OCI-LY1 (cell line): ENCODE data around the gene ADAMTS18.

Experiments
- H2AFZ ChIP-seq: fragments of 200-600 bp; sonication (generic), shearing (Covaris generic); 2 replicates; pipeline ENCODE4 v1.6.0; 2014; ENCODE audit warnings: antibody characterized with exemption, mild to moderate bottlenecking, low read length
- H3F3A ChIP-seq: fragments of 200-600 bp; sonication (generic), shearing (Covaris generic); 2 replicates; pipeline ENCODE4 v1.6.0; 2014; ENCODE audit warnings: mild to moderate bottlenecking, antibody characterized with exemption, low read length, moderate library complexity; ENCODE audit not compliant: insufficient read depth
- H3K27ac ChIP-seq: fragments of 200-600 bp; sonication (generic); 2 replicates; pipeline ENCODE4 v1.5.1; 2014; ENCODE audit warnings: low read length, mixed run types, mild to moderate bottlenecking, low read depth; ENCODE audit not compliant: poor library complexity, severe bottlenecking
- H3K27me3 ChIP-seq: fragments of 200-600 bp; sonication (generic); 2 replicates; pipeline ENCODE4 v1.6.0; 2014; ENCODE audit warnings: antibody characterized with exemption, mild to moderate bottlenecking, low read length, moderate library complexity; ENCODE audit not compliant: insufficient read depth
- H3K36me3 ChIP-seq: fragments of 200-600 bp; sonication (generic); 2 replicates; pipeline ENCODE4 v1.6.1; 2014; ENCODE audit warnings: mild to moderate bottlenecking, antibody characterized with exemption, low read length, moderate library complexity, mixed read lengths; ENCODE audit not compliant: insufficient read depth
- H3K4me1 ChIP-seq: fragments of 200-600 bp; sonication (generic); 2 replicates; pipeline ENCODE4 v1.5.1; 2014; ENCODE audit warnings: mild to moderate bottlenecking, low read length, moderate library complexity; ENCODE audit not compliant: insufficient read depth, severe bottlenecking
- H3K4me2 ChIP-seq: fragments of 200-600 bp; sonication (generic), shearing (Covaris generic); 2 replicates; pipeline ENCODE4 v1.6.1; 2014; ENCODE audit warnings: low read length
- H3K4me3 ChIP-seq: fragments of 200-600 bp; sonication (generic); 2 replicates; pipeline ENCODE4 v1.5.1; 2014; ENCODE audit warnings: low read length, low read depth, mild to moderate bottlenecking, mixed read lengths; ENCODE audit not compliant: poor library complexity, severe bottlenecking
- H3K79me2 ChIP-seq: fragments of 200-600 bp; shearing (Covaris generic); 2 replicates; pipeline ENCODE4 v1.6.1; 2016; ENCODE audit warnings: mixed run types, low read length, mixed read lengths; ENCODE audit not compliant: insufficient read depth
- H3K9ac ChIP-seq: fragments of 200-600 bp; sonication (generic), shearing (Covaris generic); 2 replicates; pipeline ENCODE4 v1.6.1; 2014; ENCODE audit warnings: mild to moderate bottlenecking, low read length, mixed read lengths
- H3K9me2 ChIP-seq: fragments of 200-600 bp; sonication (generic), shearing (Covaris generic); 2 replicates; pipeline ENCODE4 v1.6.1; 2014; ENCODE audit warnings: low read depth, mild to moderate bottlenecking, low read length, mixed read lengths
- H3K9me3 ChIP-seq: fragments of 200-600 bp; shearing (Covaris generic); 2 replicates; pipeline ENCODE4 v1.6.1; 2014; ENCODE audit warnings: low read length, mixed read lengths
- H4K20me1 ChIP-seq: fragments of 200-600 bp; sonication (generic), shearing (Covaris generic); 2 replicates; pipeline ENCODE4 v1.6.0; 2016; ENCODE audit warnings: mild to moderate bottlenecking, low read length; ENCODE audit not compliant: insufficient read depth
- CTCF ChIP-seq: fragments of 200-600 bp; sonication (generic), shearing (Covaris generic); IDR thresholded peaks from 2 replicates; pipeline ENCODE4 v1.5.1; 2017; ENCODE audit warnings: mild to moderate bottlenecking, antibody characterized with exemption, low read length, moderate library complexity, mixed read lengths
- EZH2 ChIP-seq: fragments of 200-600 bp; sonication (generic), shearing (Covaris generic); IDR thresholded peaks from 2 replicates; pipeline ENCODE4 v1.8.0; 2017; ENCODE audit warnings: borderline replicate concordance, mixed run types, mild to moderate bottlenecking, antibody characterized with exemption, low read length, moderate library complexity, mixed read lengths

Gene ADAMTS18

GRCh38 chr16:77236063-77236511 is 198.7 kb downstream of the ADAMTS18 start:
- Histone ChIP-seq H3K4me2 (no peak overlapping the region), H3K9me2 (no peaks in the 10 kb centered on the region), H3K4me3 (no peak overlapping the region), H3K79me2 (no peaks in the 10 kb centered on the region), H3K9ac (no peak overlapping the region), H3K27ac (no peak overlapping the region), H3F3A (no peaks in the 10 kb centered on the region), H3K27me3 (no peaks in the 10 kb centered on the region), H4K20me1 (no peaks in the 10 kb centered on the region), H3K36me3 (no peaks in the 10 kb centered on the region), H2AFZ (no peak overlapping the region), H3K4me1 (no peaks in the 10 kb centered on the region), H3K9me3 (no peaks in the 10 kb centered on the region)
- no peak for TF ChIP-seq EZH2
- peak; percentile 98 for TF ChIP-seq CTCF

GRCh38 chr16:77234611-77235010 is 200.2 kb downstream of the ADAMTS18 start:
- Histone ChIP-seq H3K27ac (no peak overlapping the region), H3K4me1 (no peaks in the 10 kb centered on the region), H3K9ac (no peak overlapping the region), H3K36me3 (no peaks in the 10 kb centered on the region), H3K9me3 (no peaks in the 10 kb centered on the region), H3K4me2 (no peak overlapping the region), H3K4me3 (no peak overlapping the region), H3K27me3 (no peaks in the 10 kb centered on the region), H3K9me2 (no peaks in the 10 kb centered on the region), H2AFZ (no peak overlapping the region), H3K79me2 (no peaks in the 10 kb centered on the region), H3F3A (no peaks in the 10 kb centered on the region), H4K20me1 (no peaks in the 10 kb centered on the region)
- TF ChIP-seq CTCF (no peak), EZH2 (no peak)

GRCh38 chr16:77233799-77234519 is 200.9 kb downstream of the ADAMTS18 start:
- Histone ChIP-seq H3K4me2 (no peak overlapping the region), H3K9me3 (no peaks in the 10 kb centered on the region), H3K4me3 (no peak overlapping the region), H4K20me1 (no peaks in the 10 kb centered on the region), H3K79me2 (no peaks in the 10 kb centered on the region), H3K9me2 (no peaks in the 10 kb centered on the region), H3K9ac (no peak overlapping the region), H2AFZ (no peak overlapping the region), H3K4me1 (no peaks in the 10 kb centered on the region), H3F3A (no peaks in the 10 kb centered on the region), H3K27ac (no peak overlapping the region), H3K27me3 (no peaks in the 10 kb centered on the region), H3K36me3 (no peaks in the 10 kb centered on the region)
- TF ChIP-seq EZH2 (no peak), CTCF (no peak)
